Measurements from ENCODE around the gene CORO2A. TPM values are rescaled to one million over a fixed set of nuclear protein-coding genes. Genes with fewer than 3 reads are reported as not detected.
A peak's percentile ranks its signal among the peaks of the same experiment; 100 is the strongest.

The CORO2A gene
- total and polyA plus RNA-seq, 2 of the 4 experiments (the other 2 are of a cell fraction): 1.9 to 2.2 TPM

GRCh38 chr9:98087420-98088354 lies 104.8 kb downstream of the CORO2A start:
- ChIA-PET CTCF (interaction anchor here (0.7 kb wide), 1 partner anchor 448 kb away, joined by 3 read pairs; no protein-coding TSS in a partner anchor), POLR2A (ENCODE audit: unreplicated experiment) (no interaction called here)
- Histone ChIP-seq H3K18ac (ENCODE audit: low read depth, low read length) (no peak overlapping the region), H3K36me3 (ENCODE audit: control insufficient read depth, insufficient read depth, low read length) (peaks cover 3% of the 10 kb centered on the region), H4K8ac (ENCODE audit: low read depth in 2 of 2, low read length in 2 of 2) (no peak overlapping the region), H3K27ac (ENCODE audit: insufficient read depth, low read length) (no peak overlapping the region), H4K5ac (ENCODE audit: low read depth, low read length) (no peak overlapping the region), H2BK20ac (ENCODE audit: low read depth, low read length) (no peak overlapping the region), H3K14ac (replicated peaks; ENCODE audit: low read depth, low read length) (no peak overlapping the region), H3K9ac (ENCODE audit: low read depth, low read length) (no peak overlapping the region), H2AFZ (replicated peaks; ENCODE audit: low read length, poor library complexity) (peak overlapping the region; percentile 89), H3K4me2 (ENCODE audit: low read depth, low read length) (no peak overlapping the region; the same call in 1 of the 2 replicates), H3K79me1 (ENCODE audit: low read depth in 1 of 2, low read length in 2 of 2) (peaks cover 0 to 2% of the 10 kb centered on the region in 2 experiments; a peak in 1 of 4 replicates), H3K4me1 (ENCODE audit: control insufficient read depth, insufficient read depth, low read length) (peaks cover 4% of the 10 kb centered on the region), H4K91ac (ENCODE audit: insufficient read depth, low read depth, low read length) (no peak overlapping the region), H3K56ac (ENCODE audit: extremely low read depth, insufficient read depth, low read length) (no peak overlapping the region), H2BK15ac (ENCODE audit: low read depth, low read length) (no peak overlapping the region), H3K9me3 (ENCODE audit: control insufficient read depth, insufficient read depth, low read length) (no peaks in the 10 kb centered on the region), H3K9me1 (ENCODE audit: insufficient read depth, low read length) (no peaks in the 10 kb centered on the region), H3K23ac (ENCODE audit: low read depth, low read length) (no peak overlapping the region), H3K4me3 (ENCODE audit: insufficient read depth, low read depth, low read length) (peak overlapping the region; percentile 13), H2AK5ac (ENCODE audit: low read depth, low read length) (no peak overlapping the region), H2BK120ac (ENCODE audit: low read depth, low read length) (no peak overlapping the region), H4K20me1 (ENCODE audit: insufficient read depth, low read length) (0 out of 2 replicates have a peak, but pooled peaks cover 1% of the 10 kb centered on the region), H3K27me3 (ENCODE audit: control insufficient read depth, insufficient read depth, low read length) (no peaks in the 10 kb centered on the region), H3K4ac (ENCODE audit: low read depth, low read length) (no peak overlapping the region), H2BK5ac (ENCODE audit: low read depth, low read length, poor library complexity, severe bottlenecking) (no peak overlapping the region), H2AK9ac (replicated peaks; ENCODE audit: low read depth, low read length, poor library complexity) (no peak overlapping the region)
- intact Hi-C loops (cut with micrococcal nuclease): no loop called here
- BruUV-seq (replicated peaks): no TSS peak
- WGBS, 2 experiments (ENCODE audit: extremely low coverage in 2 of 2, insufficient read length in 1 of 2): 28% methylated on average over 64 of the region's 92 CpGs; no CpG with 5 or more reads in 1 of the 2 experiments
- in situ Hi-C loops (cut with MboI; ENCODE audit: low sequenced_read_pairs): no loop called here
- DNase-seq: peak; percentile 20
- no peak; the same call in 1 of the 2 replicates for ATAC-seq (ENCODE audit: low read depth)
- peak; percentile 76; the same call in 1 of the 2 replicates for TF ChIP-seq BHLHE40 (IDR thresholded peaks at IDR 0.05; ENCODE audit: low read depth, low read length)
- TF ChIP-seq RAD21 (IDR thresholded peaks at IDR 0.05; ENCODE audit: low read length): no peak
- dilution Hi-C loops (cut with HindIII; ENCODE audit: low sequenced_read_pairs, unreplicated experiment): no loop called here

All from IMR-90 (cell line).